ENCODE results near the gene TSPAN32.

TSPAN32 gene

GRCh38 chr11:2289350-2289749 is 12.5 kb upstream of the TSPAN32 start:
- DNase-seq (ENCODE audit: low spot score) = peak; percentile 31

GRCh38 chr11:2289859-2290258 is 12.0 kb upstream of the TSPAN32 start:
- peak; percentile 31 for DNase-seq (ENCODE audit: low spot score)

GRCh38 chr11:2290351-2290841 is 11.4 kb upstream of the TSPAN32 start:
- no peak for DNase-seq (ENCODE audit: low spot score)

GRCh38 chr11:2293531-2293971 is 8.3 kb upstream of the TSPAN32 start:
- DNase-seq (ENCODE audit: low spot score) = no peak

- DNase-seq (ENCODE audit: low spot score) = peak; percentile 43
Observed at GRCh38 chr11:2293984-2294925, 7.6 kb upstream of the TSPAN32 start.

- DNase-seq (ENCODE audit: low spot score) = no peak
Observed at GRCh38 chr11:2294926-2295290, 6.9 kb upstream of the TSPAN32 start.

GRCh38 chr11:2295971-2296912 is 5.6 kb upstream of the TSPAN32 start:
- no peak for DNase-seq (ENCODE audit: low spot score)

- no peak for DNase-seq (ENCODE audit: low spot score)
Observed at GRCh38 chr11:2296913-2297622, 4.7 kb upstream of the TSPAN32 start.

GRCh38 chr11:2297623-2298030 is 4.2 kb upstream of the TSPAN32 start:
- DNase-seq (ENCODE audit: low spot score) = no peak

GRCh38 chr11:2298131-2298794 is 3.5 kb upstream of the TSPAN32 start:
- DNase-seq (ENCODE audit: low spot score) = no peak

GRCh38 chr11:2298795-2299761 is 2.7 kb upstream of the TSPAN32 start:
- peak; percentile 80 for DNase-seq (ENCODE audit: low spot score)

GRCh38 chr11:2299773-2300172 is 2.0 kb upstream of the TSPAN32 start:
- DNase-seq (ENCODE audit: low spot score) = no peak

GRCh38 chr11:2300290-2300935 is 1.4 kb upstream of the TSPAN32 start:
- DNase-seq (ENCODE audit: low spot score) = peak; percentile 49

- peak; percentile 47 for DNase-seq (ENCODE audit: low spot score)
Observed at GRCh38 chr11:2300936-2301630, 730 bp upstream of the TSPAN32 start.

GRCh38 chr11:2302306-2302895 is 588 bp downstream of the TSPAN32 start:
- DNase-seq (ENCODE audit: low spot score) = peak; percentile 50

GRCh38 chr11:2302896-2303626 is 1.2 kb downstream of the TSPAN32 start:
- peak; percentile 43 for DNase-seq (ENCODE audit: low spot score)

- DNase-seq (ENCODE audit: low spot score) = peak; percentile 49
Observed at GRCh38 chr11:2303627-2304505, 2.1 kb downstream of the TSPAN32 start.

Data from ecto neural progenitor cell (in vitro differentiated cells).